LoVo (cell line): ENCODE measurements around the gene LRBA.

Source experiments
- DNase-seq: peaks from one replicate; pipeline ENCODE4 v3.0.0-alpha.2; 2016; ENCODE audit warnings: low spot score

LRBA gene

GRCh38 chr4:150874338-150875226, 140.5 kb downstream of the LRBA start:
- no peak for DNase-seq

- peak; percentile 80 for DNase-seq
Measured at GRCh38 chr4:150867148-150867547, 147.9 kb downstream of the LRBA start.

- DNase-seq, result no peak
Measured at GRCh38 chr4:150863456-150863855, 151.6 kb downstream of the LRBA start.

- DNase-seq, result no peak
Measured at GRCh38 chr4:150862829-150863228, 152.3 kb downstream of the LRBA start.

GRCh38 chr4:150859453-150859852, 155.6 kb downstream of the LRBA start:
- DNase-seq, result no peak

GRCh38 chr4:150855981-150856510, 159.0 kb downstream of the LRBA start:
- no peak for DNase-seq

GRCh38 chr4:150854600-150854999, 160.5 kb downstream of the LRBA start:
- no peak for DNase-seq

GRCh38 chr4:150853882-150854281, 161.2 kb downstream of the LRBA start:
- no peak for DNase-seq

GRCh38 chr4:150852216-150852615, 162.9 kb downstream of the LRBA start:
- DNase-seq, result no peak

- DNase-seq, result peak; percentile 12
Measured at GRCh38 chr4:150849016-150849415, 166.1 kb downstream of the LRBA start.

GRCh38 chr4:150828159-150828558, 186.9 kb downstream of the LRBA start:
- DNase-seq, result no peak

GRCh38 chr4:150827226-150827625, 187.9 kb downstream of the LRBA start:
- no peak for DNase-seq

- DNase-seq, result no peak
Measured at GRCh38 chr4:150826306-150826705, 188.8 kb downstream of the LRBA start.

GRCh38 chr4:150822407-150822806, 192.7 kb downstream of the LRBA start:
- DNase-seq, result no peak

GRCh38 chr4:150821641-150822040, 193.4 kb downstream of the LRBA start:
- no peak for DNase-seq

- no peak for DNase-seq
Measured at GRCh38 chr4:150820409-150820808, 194.7 kb downstream of the LRBA start.

GRCh38 chr4:150818661-150819060, 196.4 kb downstream of the LRBA start:
- no peak for DNase-seq

- DNase-seq, result no peak
Measured at GRCh38 chr4:150817804-150818528, 197.1 kb downstream of the LRBA start.

- DNase-seq, result no peak
Measured at GRCh38 chr4:150817017-150817416, 198.1 kb downstream of the LRBA start.

- no peak for DNase-seq
Measured at GRCh38 chr4:150816491-150816890, 198.6 kb downstream of the LRBA start.

GRCh38 chr4:150814873-150815272, 200.2 kb downstream of the LRBA start:
- no peak for DNase-seq

- no peak for DNase-seq
Measured at GRCh38 chr4:150805183-150806025, 209.7 kb downstream of the LRBA start.
